Measurements from ENCODE around the gene JSRP1.

Gene JSRP1

GRCh38 chr19:2230807-2231533, 25.2 kb downstream of the JSRP1 start:
- no peak for TF ChIP-seq YY1 (IDR thresholded peaks at IDR 0.05; ENCODE audit: low read depth)
- no peak for TF ChIP-seq NFIC (IDR thresholded peaks at IDR 0.05)
- TF ChIP-seq EP300 (IDR thresholded peaks at IDR 0.05; ENCODE audit: borderline replicate concordance): no peak
- no peak for TF ChIP-seq FOXM1 (IDR thresholded peaks at IDR 0.05; ENCODE audit: borderline replicate concordance, low read depth)
- no peak for TF ChIP-seq RAD21 (IDR thresholded peaks at IDR 0.05; ENCODE audit: low read depth)
- TF ChIP-seq, protein P1, sequence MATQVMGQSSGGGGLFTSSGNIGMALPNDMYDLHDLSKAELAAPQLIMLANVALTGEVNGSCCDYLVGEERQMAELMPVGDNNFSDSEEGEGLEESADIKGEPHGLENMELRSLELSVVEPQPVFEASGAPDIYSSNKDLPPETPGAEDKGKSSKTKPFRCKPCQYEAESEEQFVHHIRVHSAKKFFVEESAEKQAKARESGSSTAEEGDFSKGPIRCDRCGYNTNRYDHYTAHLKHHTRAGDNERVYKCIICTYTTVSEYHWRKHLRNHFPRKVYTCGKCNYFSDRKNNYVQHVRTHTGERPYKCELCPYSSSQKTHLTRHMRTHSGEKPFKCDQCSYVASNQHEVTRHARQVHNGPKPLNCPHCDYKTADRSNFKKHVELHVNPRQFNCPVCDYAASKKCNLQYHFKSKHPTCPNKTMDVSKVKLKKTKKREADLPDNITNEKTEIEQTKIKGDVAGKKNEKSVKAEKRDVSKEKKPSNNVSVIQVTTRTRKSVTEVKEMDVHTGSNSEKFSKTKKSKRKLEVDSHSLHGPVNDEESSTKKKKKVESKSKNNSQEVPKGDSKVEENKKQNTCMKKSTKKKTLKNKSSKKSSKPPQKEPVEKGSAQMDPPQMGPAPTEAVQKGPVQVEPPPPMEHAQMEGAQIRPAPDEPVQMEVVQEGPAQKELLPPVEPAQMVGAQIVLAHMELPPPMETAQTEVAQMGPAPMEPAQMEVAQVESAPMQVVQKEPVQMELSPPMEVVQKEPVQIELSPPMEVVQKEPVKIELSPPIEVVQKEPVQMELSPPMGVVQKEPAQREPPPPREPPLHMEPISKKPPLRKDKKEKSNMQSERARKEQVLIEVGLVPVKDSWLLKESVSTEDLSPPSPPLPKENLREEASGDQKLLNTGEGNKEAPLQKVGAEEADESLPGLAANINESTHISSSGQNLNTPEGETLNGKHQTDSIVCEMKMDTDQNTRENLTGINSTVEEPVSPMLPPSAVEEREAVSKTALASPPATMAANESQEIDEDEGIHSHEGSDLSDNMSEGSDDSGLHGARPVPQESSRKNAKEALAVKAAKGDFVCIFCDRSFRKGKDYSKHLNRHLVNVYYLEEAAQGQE (IDR thresholded peaks at IDR 0.05; ENCODE audit: low read depth): no peak
- TF ChIP-seq TAF1 (IDR thresholded peaks at IDR 0.05; ENCODE audit: low read depth): no peak
- no peak for TF ChIP-seq USF1 (IDR thresholded peaks at IDR 0.05)
- TF ChIP-seq ZBTB7A (IDR thresholded peaks at IDR 0.05; ENCODE audit: low read depth): no peak
- no peak for TF ChIP-seq EGR1 (IDR thresholded peaks at IDR 0.05)

- TF ChIP-seq EP300 (IDR thresholded peaks at IDR 0.05; ENCODE audit: borderline replicate concordance) (no peak), CREB1 (IDR thresholded peaks at IDR 0.05; ENCODE audit: low read depth) (no peak), ZBTB7A (IDR thresholded peaks at IDR 0.05; ENCODE audit: low read depth) (no peak), RAD21 (IDR thresholded peaks at IDR 0.05; ENCODE audit: low read depth) (no peak), CEBPB (IDR thresholded peaks at IDR 0.05) (no peak), NFIC (IDR thresholded peaks at IDR 0.05) (no peak), TAF1 (IDR thresholded peaks at IDR 0.05; ENCODE audit: low read depth) (no peak), FOXM1 (IDR thresholded peaks at IDR 0.05; ENCODE audit: borderline replicate concordance, low read depth) (no peak), YY1 (IDR thresholded peaks at IDR 0.05; ENCODE audit: low read depth) (no peak), USF1 (IDR thresholded peaks at IDR 0.05) (no peak), EGR1 (IDR thresholded peaks at IDR 0.05) (no peak)
- TF ChIP-seq, protein P2, sequence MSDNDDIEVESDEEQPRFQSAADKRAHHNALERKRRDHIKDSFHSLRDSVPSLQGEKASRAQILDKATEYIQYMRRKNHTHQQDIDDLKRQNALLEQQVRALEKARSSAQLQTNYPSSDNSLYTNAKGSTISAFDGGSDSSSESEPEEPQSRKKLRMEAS (IDR thresholded peaks at IDR 0.05): no peak
These were observed 26.1 kb downstream of the JSRP1 start for GRCh38 chr19:2230033-2230531.

DNA sequence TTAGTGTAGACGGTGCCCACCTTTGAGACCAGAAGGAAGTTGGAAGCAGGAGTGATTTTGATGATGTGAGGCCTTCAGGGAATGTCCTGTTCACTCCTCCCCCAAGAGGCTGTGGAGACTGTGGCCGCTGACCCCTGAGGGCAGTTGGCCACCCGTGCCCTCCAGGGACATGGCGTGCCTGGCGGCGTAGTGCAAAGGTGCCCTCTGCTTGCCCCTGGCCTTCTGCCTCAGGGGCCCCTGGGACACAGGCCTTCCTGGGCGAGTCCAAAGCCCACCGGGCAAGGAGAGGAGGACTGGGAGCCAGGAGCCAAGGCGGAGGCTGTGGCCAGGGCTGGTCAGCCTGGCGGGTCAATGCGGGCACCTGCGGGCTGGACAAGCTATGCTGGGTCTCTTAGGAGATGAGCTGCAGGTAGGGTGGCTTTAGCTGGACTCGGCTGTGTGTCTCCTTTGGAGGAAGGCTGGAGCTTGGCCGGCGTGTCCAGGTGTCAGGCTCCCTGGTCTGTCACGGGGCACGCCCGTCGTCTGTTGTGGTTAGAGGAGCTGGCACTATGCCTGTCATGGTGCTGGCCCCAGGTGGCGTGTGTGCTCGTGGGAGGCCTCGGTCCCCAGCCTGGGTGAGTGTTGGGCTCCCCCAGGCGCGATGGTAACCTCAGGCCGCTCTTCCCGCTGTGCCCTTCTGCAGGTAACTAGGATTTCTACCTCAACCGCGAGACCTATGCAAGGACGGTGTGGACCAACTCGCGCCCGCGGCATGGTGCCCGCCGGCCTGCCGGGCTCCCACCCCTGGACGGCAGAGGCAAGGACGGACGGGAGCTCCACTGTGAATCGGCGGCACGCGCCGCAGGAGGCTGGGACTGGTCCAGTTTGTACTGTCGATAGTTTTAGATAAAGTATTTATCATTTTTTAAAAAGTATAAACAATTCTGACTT, 26.8 kb downstream of the JSRP1 start:
- TF ChIP-seq RAD21 (IDR thresholded peaks at IDR 0.05; ENCODE audit: low read depth) (no peak), EP300 (IDR thresholded peaks at IDR 0.05; ENCODE audit: borderline replicate concordance) (no peak), ZBTB7A (IDR thresholded peaks at IDR 0.05; ENCODE audit: low read depth) (no peak), FOXM1 (IDR thresholded peaks at IDR 0.05; ENCODE audit: borderline replicate concordance, low read depth) (no peak), CREB1 (IDR thresholded peaks at IDR 0.05; ENCODE audit: low read depth) (no peak), TCF12 (IDR thresholded peaks at IDR 0.05; ENCODE audit: low read depth) (no peak), YY1 (IDR thresholded peaks at IDR 0.05; ENCODE audit: low read depth) (no peak), TEAD4 (IDR thresholded peaks at IDR 0.05) (no peak), TAF1 (IDR thresholded peaks at IDR 0.05; ENCODE audit: low read depth) (no peak), USF1 (IDR thresholded peaks at IDR 0.05) (no peak), NFIC (IDR thresholded peaks at IDR 0.05) (no peak), EGR1 (IDR thresholded peaks at IDR 0.05) (no peak), CEBPB (IDR thresholded peaks at IDR 0.05) (no peak)
- TF ChIP-seq, protein P2 (IDR thresholded peaks at IDR 0.05): no peak
- TF ChIP-seq, protein P1 (IDR thresholded peaks at IDR 0.05; ENCODE audit: low read depth): no peak

DNA sequence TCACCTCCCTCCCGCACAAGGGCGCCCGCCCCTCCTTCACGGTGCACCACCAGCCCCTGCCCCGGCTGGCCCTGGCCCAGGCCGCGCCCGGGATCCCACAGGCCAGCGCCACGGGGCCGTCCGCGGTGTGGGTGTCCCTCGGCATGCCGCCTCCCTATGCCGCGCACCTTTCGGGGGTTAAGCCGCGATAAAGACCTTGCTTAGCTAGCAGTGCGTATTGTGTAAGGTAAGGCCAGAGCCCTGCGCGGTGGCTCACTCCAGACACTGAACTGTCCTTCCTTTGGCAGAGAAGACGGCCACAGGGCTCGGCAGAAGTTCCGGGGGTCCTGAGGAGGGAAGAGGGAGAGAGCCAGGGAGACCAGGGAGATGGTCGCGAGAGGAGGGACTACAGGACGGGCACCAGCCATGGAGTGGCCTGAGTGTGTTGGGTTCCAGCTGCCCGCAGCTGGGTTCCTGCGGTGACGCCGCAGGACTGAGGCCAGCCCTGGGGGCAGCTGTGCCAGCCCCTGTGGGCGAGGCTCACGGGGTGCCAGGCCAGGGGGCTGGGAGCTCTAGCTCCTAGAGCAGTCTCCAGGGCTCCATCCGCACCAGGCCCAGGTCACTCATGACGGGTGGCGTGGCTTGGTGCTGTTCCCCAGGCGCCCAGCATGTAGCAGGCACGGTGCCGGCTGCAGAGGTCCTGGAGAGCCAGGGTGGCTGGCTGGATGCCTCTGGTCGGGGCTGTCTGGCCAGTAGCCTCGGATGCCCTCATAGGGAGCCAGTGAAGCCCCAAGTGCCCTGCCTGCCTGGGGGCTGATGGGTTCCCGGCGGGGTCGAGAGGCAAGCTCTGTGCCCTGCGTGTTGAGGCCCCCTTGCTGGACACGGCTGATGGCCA, 27.8 kb downstream of the JSRP1 start:
- TF ChIP-seq TCF12 (IDR thresholded peaks at IDR 0.05; ENCODE audit: low read depth) (no peak), ZBTB7A (IDR thresholded peaks at IDR 0.05; ENCODE audit: low read depth) (no peak), TAF1 (IDR thresholded peaks at IDR 0.05; ENCODE audit: low read depth) (no peak), RAD21 (IDR thresholded peaks at IDR 0.05; ENCODE audit: low read depth) (no peak), EP300 (IDR thresholded peaks at IDR 0.05; ENCODE audit: borderline replicate concordance) (no peak), CREB1 (IDR thresholded peaks at IDR 0.05; ENCODE audit: low read depth) (no peak), NFIC (IDR thresholded peaks at IDR 0.05) (no peak), EGR1 (IDR thresholded peaks at IDR 0.05) (no peak), TEAD4 (IDR thresholded peaks at IDR 0.05) (no peak), FOXM1 (IDR thresholded peaks at IDR 0.05; ENCODE audit: borderline replicate concordance, low read depth) (no peak), USF1 (IDR thresholded peaks at IDR 0.05) (no peak)
- TF ChIP-seq, protein P1 (IDR thresholded peaks at IDR 0.05; ENCODE audit: low read depth): no peak
- TF ChIP-seq, protein P2 (IDR thresholded peaks at IDR 0.05): no peak

All from Ishikawa (cell line).